Peyer's patch (tissue), 4 donors: Measurements from ENCODE around the gene GPC5. TPM values are rescaled to one million over a fixed set of nuclear protein-coding genes. Genes with fewer than 3 reads are reported as not detected.
"Not testable (repeated sequence)": the region's sequence is repeated elsewhere in the genome, so short reads cannot be mapped to it uniquely, and the experiment has no call there.

Source experiments
- DNase-seq, 3 donors: peaks; one replicate each; pipeline ENCODE4 v3.0.0-alpha.2; 2017 to 2019
- H3K27ac ChIP-seq, 4 donors: fragments of 200-600 bp; sonication (generic); one replicate each; pipeline ENCODE4 v1.5.1; 2016 to 2019
- H3K27me3 ChIP-seq, 2 donors: fragments of 200-600 bp; sonication (generic); one replicate each; pipeline ENCODE4 v1.5.1; 2019
- H3K36me3 ChIP-seq, 3 donors: fragments of 200-600 bp; sonication (generic); one replicate each; pipeline ENCODE4 v1.5.1; 2016 to 2019
- H3K4me1 ChIP-seq, 4 donors: fragments of 200-600 bp; sonication (generic); one replicate each; pipeline ENCODE4 v1.5.1; 2016 to 2019
- H3K4me3 ChIP-seq, 4 donors: fragments of 200-600 bp; sonication (generic); 1 replicate in 3 of 4; 2 replicates in 1 of 4; pipeline ENCODE4 v1.5.1; 2016 to 2019; ENCODE audit warnings: mild to moderate bottlenecking in 1 of 4
- H3K9me3 ChIP-seq, 4 donors: fragments of 200-600 bp; sonication (generic); one replicate each; pipeline ENCODE4 v1.5.1; 2016 to 2019; ENCODE audit warnings: mild to moderate bottlenecking in 1 of 4
- POLR2A ChIP-seq, 2 donors: fragments of 450-650 bp; IDR thresholded peaks; one replicate each; pipeline ENCODE4 v1.5.1; 2017; ENCODE audit warnings: antibody characterized with exemption in 2 of 2, mild to moderate bottlenecking in 2 of 2, moderate library complexity in 2 of 2
- total RNA-seq, 4 donors: library from RNA; depleted of rRNA; stranded (reverse); fragments of >200 nt; gene quantifications; one replicate each; pipeline ENCODE4 v1.1.0, GENCODE V29; 2016
- TF ChIP-seq, protein P1 (sequence below), 6 experiments: fragments of 450-650 bp in 4 of 6; fragments of 200-600 bp in 2 of 6; sonication (generic) in 1 of 6; IDR thresholded peaks; one replicate each; pipeline ENCODE4 v1.5.1; 2017 to 2019; ENCODE audit warnings: antibody characterized with exemption in 6 of 6, mild to moderate bottlenecking in 3 of 6, moderate library complexity in 1 of 6

GPC5 gene
- total RNA-seq, 4 donors from 2014 or later: 4.1 TPM; not detected in 3

DNA sequence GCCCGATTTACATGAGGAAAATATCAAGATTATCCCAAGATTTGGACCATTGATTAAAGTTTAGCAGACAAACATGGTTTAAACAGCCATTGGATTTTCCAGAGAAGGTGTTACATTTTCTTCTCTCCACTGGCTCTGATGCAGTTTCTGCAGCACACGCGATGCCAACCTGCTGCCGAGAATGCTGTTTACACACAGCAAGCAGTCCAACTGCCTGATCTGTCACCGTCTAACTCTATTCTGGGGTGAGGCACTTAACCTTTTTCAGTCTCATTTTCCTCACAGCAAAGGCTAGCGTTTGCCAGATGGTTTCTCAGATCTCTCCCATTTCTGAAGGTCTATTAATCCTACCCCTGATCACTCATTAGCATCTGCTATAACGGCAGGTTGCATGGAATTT, 1064.7 kb downstream of the GPC5 start:
- Histone ChIP-seq H3K27me3 (no peaks in the 10 kb centered on the region), H3K9me3 (no peaks in the 10 kb centered on the region), H3K4me3 (no peak overlapping the region), H3K4me1 (no peaks in the 10 kb centered on the region), H3K27ac (no peak overlapping the region), H3K36me3 (no peaks in the 10 kb centered on the region)
- no peak for TF ChIP-seq POLR2A (IDR thresholded peaks at IDR 0.05)
- TF ChIP-seq, protein P1, sequence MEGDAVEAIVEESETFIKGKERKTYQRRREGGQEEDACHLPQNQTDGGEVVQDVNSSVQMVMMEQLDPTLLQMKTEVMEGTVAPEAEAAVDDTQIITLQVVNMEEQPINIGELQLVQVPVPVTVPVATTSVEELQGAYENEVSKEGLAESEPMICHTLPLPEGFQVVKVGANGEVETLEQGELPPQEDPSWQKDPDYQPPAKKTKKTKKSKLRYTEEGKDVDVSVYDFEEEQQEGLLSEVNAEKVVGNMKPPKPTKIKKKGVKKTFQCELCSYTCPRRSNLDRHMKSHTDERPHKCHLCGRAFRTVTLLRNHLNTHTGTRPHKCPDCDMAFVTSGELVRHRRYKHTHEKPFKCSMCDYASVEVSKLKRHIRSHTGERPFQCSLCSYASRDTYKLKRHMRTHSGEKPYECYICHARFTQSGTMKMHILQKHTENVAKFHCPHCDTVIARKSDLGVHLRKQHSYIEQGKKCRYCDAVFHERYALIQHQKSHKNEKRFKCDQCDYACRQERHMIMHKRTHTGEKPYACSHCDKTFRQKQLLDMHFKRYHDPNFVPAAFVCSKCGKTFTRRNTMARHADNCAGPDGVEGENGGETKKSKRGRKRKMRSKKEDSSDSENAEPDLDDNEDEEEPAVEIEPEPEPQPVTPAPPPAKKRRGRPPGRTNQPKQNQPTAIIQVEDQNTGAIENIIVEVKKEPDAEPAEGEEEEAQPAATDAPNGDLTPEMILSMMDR (IDR thresholded peaks at IDR 0.05): no peak
- DNase-seq: no peak

DNA sequence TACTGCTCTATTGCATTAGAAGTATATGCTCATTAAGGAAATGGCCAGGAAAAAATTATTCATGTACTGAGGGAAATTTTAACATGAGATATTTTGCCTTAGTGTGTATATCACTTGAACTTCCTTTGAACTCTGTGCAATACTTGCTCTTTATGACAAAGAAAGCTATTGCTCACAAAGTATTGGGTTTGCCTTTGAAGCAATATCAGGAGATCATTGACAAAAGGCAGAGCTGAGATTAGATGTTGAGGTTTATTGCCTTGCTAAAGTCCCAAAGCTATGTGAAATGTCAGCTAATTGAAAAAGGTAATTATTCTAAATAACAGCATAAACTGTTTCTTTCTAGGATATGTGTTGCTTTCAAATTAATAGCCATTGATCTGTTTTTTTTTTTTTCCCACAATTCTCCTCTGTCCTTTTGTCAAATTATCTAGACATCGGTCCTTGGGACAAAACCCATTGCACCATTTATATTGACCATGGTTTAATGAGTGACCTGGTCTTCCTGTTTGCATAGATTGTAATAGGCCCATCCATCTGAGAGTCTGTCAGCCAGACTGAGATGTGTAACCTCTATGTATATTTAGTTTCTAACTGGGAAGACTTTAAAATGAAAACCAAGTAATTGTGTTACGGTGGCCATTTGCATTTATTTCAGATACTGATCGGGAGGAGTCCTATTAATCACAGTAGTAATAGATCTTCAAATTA, 1075.5 kb downstream of the GPC5 start:
- no peaks in the 10 kb centered on the region for H3K4me1 ChIP-seq
- H3K36me3 ChIP-seq: no peaks in the 10 kb centered on the region
- no peaks in the 10 kb centered on the region for H3K9me3 ChIP-seq
- DNase-seq: no peak
- H3K27me3 ChIP-seq: no peaks in the 10 kb centered on the region
- no peak overlapping the region for H3K4me3 ChIP-seq
- TF ChIP-seq, protein P1 (IDR thresholded peaks at IDR 0.05): no peak
- no peak for TF ChIP-seq POLR2A (IDR thresholded peaks at IDR 0.05)
- H3K27ac ChIP-seq: no peak overlapping the region

DNA sequence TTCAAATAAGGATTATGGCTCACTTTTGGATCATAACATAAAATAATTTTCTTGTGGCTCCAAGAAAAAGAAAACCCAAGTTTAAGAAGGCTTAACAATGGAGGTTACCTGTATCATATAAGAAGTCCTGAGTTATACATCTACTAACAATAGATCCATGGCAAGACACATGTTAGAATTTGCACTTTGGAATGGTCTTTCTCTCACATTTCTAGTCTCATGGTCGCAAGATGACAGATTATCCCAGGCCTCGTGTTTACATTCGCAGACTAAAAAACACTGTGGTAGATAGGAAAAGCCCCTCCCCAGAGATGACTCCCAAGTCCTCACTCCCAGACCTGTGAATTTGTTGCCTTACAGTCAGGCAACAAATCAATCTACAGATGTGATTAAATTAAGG, 1082.0 kb downstream of the GPC5 start:
- H3K4me1 ChIP-seq: no peaks in the 10 kb centered on the region
- TF ChIP-seq, protein P1 (IDR thresholded peaks at IDR 0.05): no peak
- no peak for TF ChIP-seq POLR2A (IDR thresholded peaks at IDR 0.05)
- no peaks in the 10 kb centered on the region for H3K27me3 ChIP-seq
- no peaks in the 10 kb centered on the region for H3K9me3 ChIP-seq
- no peak overlapping the region for H3K4me3 ChIP-seq
- no peak overlapping the region for H3K27ac ChIP-seq
- no peaks in the 10 kb centered on the region for H3K36me3 ChIP-seq
- DNase-seq: no peak

DNA sequence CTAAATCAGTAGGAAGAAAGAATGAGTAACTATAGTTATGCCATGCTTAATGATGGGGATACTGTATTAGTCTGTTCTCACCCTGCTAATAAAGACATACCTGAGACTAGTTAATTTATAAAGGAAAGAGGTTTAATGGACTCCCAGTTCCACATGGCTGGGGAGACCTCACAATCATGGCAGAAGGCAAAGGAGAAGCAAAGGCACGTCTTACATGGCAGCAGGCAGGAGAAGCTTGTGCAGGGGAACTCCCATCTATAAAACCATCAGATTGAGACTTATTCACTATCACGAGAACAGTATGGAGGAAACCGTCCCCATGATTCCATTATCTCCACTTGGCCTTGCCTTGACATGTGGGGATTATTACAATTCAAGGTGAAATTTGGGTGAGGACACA, 1084.4 kb downstream of the GPC5 start:
- not testable (repeated sequence) for H3K4me1 ChIP-seq, H3K27ac ChIP-seq, H3K27me3 ChIP-seq, H3K36me3 ChIP-seq, H3K4me3 ChIP-seq, H3K9me3 ChIP-seq, DNase-seq

DNA sequence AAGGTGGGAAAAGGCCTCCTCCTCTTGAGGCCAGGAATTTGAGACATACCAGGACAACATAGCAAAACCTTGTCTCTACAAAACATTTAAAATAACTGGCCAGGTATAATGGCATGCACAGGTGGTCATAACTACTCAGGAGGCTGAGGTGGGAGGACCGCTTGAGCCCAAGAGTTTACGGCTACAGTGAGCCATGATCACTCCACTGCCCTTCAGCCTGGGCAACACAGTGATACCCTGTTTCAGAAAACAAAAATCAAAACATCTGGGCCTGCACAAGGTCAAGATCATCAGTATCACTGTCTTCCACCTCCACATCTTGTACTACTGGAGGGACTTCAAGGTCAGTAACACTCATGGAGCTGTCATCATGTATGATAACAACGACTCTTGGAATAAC, 1085.5 kb downstream of the GPC5 start:
- Histone ChIP-seq H3K9me3 (no peaks in the 10 kb centered on the region), H3K4me3 (no peak overlapping the region), H3K27ac (no peak overlapping the region), H3K4me1 (no peaks in the 10 kb centered on the region), H3K27me3 (no peaks in the 10 kb centered on the region), H3K36me3 (no peaks in the 10 kb centered on the region)
- TF ChIP-seq POLR2A (IDR thresholded peaks at IDR 0.05): no peak
- DNase-seq: no peak

DNA sequence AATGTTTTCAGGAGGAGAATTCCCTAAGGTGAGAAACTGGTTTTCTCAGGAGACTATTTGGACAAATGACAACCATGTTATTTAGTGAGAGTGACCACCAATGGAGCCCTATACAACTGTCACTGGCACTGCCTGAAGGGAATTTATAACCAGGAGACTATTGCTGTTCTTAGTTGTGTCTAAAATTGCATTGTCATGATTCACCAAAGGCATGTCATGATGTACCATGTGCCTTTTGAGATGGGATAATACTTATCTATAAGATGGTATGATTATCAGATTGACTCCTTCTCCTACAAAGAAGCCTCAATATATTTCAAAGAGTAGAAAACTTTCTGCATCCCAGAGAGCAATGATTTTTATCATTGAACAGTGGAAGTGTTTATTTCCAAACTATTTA, 1088.8 kb downstream of the GPC5 start:
- no peak overlapping the region for H3K4me3 ChIP-seq
- H3K27ac ChIP-seq: no peak overlapping the region
- H3K9me3 ChIP-seq: no peaks in the 10 kb centered on the region
- no peaks in the 10 kb centered on the region for H3K36me3 ChIP-seq
- no peak for DNase-seq
- TF ChIP-seq, protein P1 (IDR thresholded peaks at IDR 0.05): no peak
- TF ChIP-seq POLR2A (IDR thresholded peaks at IDR 0.05): no peak
- H3K27me3 ChIP-seq: no peaks in the 10 kb centered on the region
- H3K4me1 ChIP-seq: no peaks in the 10 kb centered on the region
